Posterior cingulate gyrus (tissue), 11 donors: Measurements from ENCODE around the gene SRGAP3.

Experiments
- DNase-seq, 10 donors: peaks; one replicate each; pipeline versions ENCODE4 v3.0.0 to v3.0.0-alpha.2; 2020 to 2021; ENCODE audit warnings: mixed read lengths in 3 of 10
- intact Hi-C: fragments of 100-400 bp; cut with DNase I; formaldehyde crosslinking; loops from one replicate; pipeline ENCODE4 v1.15.1; 2023

The SRGAP3 gene

GRCh38 chr3:8984081-8984480 is 265.4 kb downstream of the SRGAP3 start:
- DNase-seq: no peak
- intact Hi-C loops: no loop called here

DNA sequence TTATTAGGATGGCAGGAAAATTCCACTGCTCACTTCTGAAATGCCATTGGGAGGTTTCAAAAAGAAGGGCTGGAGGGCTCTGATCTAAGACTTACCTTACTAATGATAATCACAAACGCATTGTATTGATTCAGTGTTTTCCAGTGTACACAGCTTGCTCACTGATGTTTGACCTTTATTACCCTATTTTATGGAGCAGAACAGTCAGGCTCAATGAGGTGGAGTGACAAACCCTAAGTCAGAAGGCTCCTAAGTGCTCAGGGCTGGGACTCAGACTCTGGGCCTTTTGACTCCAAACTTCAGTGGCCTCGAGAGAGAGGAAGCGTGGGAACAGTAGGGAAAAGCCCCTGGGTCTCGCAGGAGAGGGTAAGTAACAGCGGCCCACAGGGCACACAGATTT is 265.9 kb downstream of the SRGAP3 start:
- no peak for DNase-seq
- intact Hi-C loops: no loop called here

- intact Hi-C loops: no loop called here
- no peak for DNase-seq
These were observed 266.4 kb downstream of the SRGAP3 start for GRCh38 chr3:8983026-8983425.

GRCh38 chr3:8982509-8982908 is 266.9 kb downstream of the SRGAP3 start:
- DNase-seq: no peak
- intact Hi-C loops: no loop called here

DNA sequence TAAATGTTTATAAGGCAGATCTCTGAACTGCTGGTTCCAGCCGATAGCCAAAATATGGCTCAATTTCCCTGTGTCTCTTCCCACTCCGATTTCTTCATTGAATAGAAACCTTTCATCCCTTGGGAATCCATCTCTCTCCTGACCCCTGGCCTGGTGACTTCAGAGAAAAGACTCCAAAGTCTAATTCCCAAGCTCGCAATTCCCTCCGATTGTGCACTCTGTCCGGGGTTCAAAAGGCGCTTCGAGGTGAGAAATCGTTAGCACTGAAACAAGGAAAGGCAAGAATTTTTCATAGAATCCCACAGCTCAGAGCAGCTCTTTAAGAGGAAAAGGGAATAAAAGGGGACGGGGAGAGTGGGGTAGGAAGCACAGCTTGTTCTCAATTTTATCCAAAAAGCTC is 267.7 kb downstream of the SRGAP3 start:
- intact Hi-C loops: no loop called here
- no peak for DNase-seq

GRCh38 chr3:8981296-8981695 is 268.1 kb downstream of the SRGAP3 start:
- DNase-seq: no peak
- intact Hi-C loops: no loop called here

- no peak for DNase-seq
- intact Hi-C loops: no loop called here
These were observed 268.6 kb downstream of the SRGAP3 start for GRCh38 chr3:8980756-8981257.

DNA sequence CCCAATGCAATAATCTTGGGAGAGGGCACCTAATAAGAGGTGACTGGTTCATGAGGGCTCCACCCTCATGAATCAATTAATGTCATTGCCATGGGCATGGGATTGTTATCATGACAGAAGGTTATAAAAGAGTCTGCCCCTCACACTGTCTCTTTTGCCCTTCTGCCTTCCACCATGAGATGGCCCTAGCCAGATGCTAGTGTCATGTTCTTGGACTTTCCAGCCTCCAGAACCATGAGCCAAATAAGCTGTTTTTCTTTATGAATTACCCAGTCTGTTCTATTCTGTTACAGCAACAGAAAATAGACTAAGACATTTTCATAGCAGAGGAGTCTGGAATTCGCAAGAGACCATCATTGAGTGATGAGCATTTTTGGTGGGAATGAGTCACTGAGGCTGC is 270.2 kb downstream of the SRGAP3 start:
- intact Hi-C loops: no loop called here
- DNase-seq: no peak

- intact Hi-C loops: no loop called here
- no peak for DNase-seq
These were observed 270.9 kb downstream of the SRGAP3 start for GRCh38 chr3:8978551-8978950.

GRCh38 chr3:8976540-8977182 is 272.8 kb downstream of the SRGAP3 start:
- DNase-seq: no peak
- intact Hi-C loops: no loop called here

DNA sequence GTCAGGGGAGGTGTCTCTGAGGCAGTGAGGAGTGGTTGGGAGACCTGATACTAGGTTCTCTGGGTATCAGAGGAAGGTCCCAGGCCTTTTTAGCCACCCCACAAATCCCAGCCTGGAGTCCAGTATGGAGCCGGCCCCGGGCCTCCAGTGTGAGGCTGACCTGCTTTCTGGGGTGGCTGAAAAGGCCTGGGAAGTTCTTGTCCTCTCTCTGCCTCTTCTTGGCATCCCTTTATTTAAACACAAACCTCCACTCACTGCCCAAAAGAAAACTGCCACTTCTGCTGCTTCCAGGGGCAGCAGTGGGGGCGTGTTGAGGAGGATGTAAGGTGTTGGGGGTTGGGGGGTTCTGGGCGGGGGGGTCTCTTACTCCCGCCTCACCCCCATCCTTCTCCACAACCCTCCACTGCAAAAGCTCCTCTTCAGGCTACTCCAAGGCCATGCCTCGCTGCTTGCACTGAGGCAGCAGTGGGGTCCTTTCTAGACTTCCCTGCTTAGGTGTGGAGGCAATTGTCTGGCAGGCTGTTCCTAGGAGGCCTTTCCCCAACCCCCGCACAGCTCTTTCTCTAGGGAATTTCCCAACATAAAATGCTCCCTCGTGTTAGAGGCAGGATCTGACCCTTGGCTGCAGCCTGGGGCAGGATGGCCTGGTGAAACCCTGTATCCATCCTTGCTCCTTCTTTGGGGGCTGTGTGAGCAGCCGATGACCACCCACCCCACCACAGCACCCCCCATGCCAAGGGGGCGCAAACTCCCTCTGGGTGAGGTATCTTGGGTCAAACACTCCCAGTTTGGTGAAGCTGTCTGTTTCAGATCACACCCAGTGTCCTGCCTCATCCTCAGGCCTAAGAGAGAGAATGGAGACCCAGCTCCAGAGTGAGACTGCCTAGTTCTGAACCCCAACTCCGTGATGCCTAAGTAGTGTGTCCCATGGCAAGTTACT is 274.1 kb downstream of the SRGAP3 start:
- intact Hi-C loops: no loop called here

GRCh38 chr3:8974458-8974857 is 275.0 kb downstream of the SRGAP3 start:
- no peak for DNase-seq
- intact Hi-C loops: no loop called here

More for the DNA sequence above, 274.1 kb downstream of the SRGAP3 start:
- DNase-seq: no peak

DNA sequence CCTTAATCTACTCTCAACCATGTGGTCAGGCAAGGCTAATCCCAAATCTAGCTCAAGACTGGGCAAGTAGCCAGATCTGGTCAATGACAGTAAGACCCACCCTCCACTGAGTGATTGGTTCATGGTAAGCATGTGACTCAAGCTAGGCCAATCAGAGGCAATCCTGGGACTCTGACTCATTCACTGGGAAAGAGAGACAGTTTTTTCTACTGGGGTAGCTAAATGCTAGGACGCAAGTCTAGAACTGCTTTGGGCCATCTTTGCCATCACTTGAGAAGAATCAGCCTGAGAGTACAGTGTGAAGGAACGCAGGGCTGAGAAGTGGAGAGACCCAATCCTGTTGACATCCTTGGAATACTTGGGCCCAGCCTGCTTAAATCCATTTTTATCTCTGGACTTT is 276.8 kb downstream of the SRGAP3 start:
- DNase-seq: no peak
- intact Hi-C loops: no loop called here

GRCh38 chr3:8970971-8971589 is 278.4 kb downstream of the SRGAP3 start:
- peak in 8 of 10 donors; percentile 52 to 93 (median 78) for DNase-seq
- intact Hi-C loops: loop anchor here (1.0 kb wide), 2 partner anchors 96 to 331 kb away; no protein-coding TSS in a partner anchor

GRCh38 chr3:8969241-8969640 is 280.2 kb downstream of the SRGAP3 start:
- no peak for DNase-seq
- intact Hi-C loops: loop anchor here (10.0 kb wide), 1 partner anchor 204 kb away; the partner anchor contains the start of gene OXTR

DNA sequence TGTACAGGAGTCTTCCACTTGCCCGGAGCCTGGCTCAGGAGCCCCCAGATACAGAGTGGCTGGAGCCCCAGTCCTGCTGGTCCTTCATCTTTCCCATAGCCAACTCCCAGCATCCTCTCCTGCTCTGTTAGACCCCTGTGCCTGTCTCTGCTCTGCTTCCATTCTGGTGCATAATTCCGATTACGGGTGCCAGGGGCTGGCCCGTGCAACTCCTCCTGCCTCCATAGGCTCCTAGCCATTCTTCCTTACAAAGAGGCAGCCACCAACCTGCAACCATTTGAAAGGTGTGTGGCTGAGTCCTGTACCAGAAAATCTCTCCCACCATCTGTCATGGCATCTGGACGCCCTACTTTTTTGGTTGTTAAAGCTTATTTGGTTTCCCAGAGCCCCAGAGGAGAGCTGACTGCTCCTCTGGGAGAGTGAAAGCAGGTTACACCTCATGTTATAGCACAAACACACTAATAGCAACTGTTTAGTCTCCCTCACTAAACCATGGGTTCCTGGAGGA is 281.0 kb downstream of the SRGAP3 start:
- no peak for DNase-seq
- intact Hi-C loops: loop anchor here (10.0 kb wide), 1 partner anchor 204 kb away; the partner anchor contains the start of gene OXTR

DNA sequence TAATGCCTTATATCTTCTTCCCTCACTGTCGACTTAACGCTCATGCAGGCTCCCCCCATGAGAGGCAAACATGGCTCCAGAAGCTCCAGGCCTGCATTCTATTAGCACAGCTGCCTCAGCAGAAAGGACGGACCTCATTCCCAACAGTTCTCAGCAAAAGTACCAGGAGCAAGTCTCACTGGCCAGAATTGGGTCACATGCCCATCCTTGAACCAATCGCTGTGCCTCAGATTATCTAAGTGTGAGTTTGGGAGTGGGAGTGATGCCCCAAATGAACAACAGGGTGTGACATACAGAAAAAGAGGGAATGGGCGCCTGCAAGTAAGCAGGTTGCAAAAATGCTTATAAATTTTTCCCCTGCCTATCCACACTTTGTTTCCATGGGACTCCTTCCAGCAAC is 281.9 kb downstream of the SRGAP3 start:
- intact Hi-C loops: loop anchor here (10.0 kb wide), 1 partner anchor 203 kb away; the partner anchor contains the start of gene OXTR
- DNase-seq: no peak

DNA sequence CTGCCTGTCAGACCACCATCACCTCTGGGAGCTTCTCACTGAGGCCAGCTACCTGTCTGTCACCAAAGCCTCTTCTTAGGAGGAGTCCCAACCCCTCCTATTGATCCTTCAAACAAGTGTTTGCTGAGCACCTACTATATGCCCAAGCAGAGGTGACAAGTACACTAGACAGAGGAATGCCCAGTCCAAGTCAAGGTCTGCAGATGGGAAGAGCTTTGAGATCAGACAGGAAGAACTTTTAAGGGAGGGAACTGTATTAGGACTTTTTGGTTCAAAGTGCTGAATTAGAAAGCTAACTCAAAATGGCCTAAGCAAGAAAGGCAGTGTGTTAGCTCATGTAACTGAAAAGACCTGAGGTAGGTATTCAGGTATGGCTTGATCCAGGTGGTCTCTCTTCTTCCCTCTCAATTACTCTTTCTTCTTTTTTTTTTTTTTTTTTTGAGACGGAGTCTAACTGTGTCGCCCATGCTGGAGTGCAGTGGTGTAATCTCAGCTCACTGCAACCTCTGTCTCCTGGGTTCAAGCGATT is 282.6 kb downstream of the SRGAP3 start:
- intact Hi-C loops: loop anchor here (10.0 kb wide), 1 partner anchor 202 kb away; the partner anchor contains the start of gene OXTR
- DNase-seq: no peak

DNA sequence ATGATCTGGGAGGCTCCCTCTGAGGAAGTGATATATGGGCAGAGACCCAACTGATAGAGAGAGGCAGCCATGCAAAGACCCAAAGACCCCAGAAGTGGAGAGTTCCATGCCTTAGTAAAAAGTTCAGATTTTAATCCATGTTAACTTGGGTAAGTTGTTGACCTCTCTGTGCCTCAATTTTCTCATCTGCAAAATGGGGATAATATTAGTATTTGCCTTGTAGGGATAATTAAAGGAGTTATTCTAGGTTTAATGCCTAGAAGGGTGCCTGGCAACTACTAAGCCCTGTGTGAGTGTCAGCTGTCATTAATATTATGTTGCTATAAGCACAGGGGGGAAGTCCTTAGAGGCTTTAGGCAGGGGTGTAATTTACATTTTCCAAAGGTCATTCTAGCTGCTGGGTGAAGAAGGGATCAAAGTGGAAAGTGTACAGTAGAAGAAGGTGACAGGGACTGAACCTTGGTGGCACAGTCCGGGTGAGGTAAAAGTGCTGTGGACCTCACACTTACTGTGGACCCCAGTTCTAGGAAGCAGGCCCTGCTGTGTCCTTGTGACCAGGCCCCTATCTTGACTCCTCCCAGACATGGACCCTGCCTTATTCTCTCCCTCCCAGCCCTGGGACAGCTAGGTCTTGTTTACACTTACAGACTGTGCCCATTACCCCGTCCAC is 283.2 kb downstream of the SRGAP3 start:
- intact Hi-C loops: loop anchor here (10.0 kb wide), 1 partner anchor 201 kb away; the partner anchor contains the start of gene OXTR
- DNase-seq: no peak
